A549 (cell line): ENCODE results near the gene BMERB1.

Source experiments
- BCL3 ChIP-seq: fragments of >200 bp; sonication (Bioruptor Twin); formaldehyde crosslinking; IDR thresholded peaks from 3 replicates; pipeline ENCODE4 v1.6.1; 2016
- CTCF ChIP-seq: fragments of >200 bp; sonication (Bioruptor Twin); formaldehyde crosslinking; IDR thresholded peaks from 3 replicates; pipeline ENCODE4 v1.5.1; 2016
- MAFK ChIP-seq: fragments of 450-650 bp; IDR thresholded peaks from 2 replicates; pipeline ENCODE4 v1.6.1; 2014; ENCODE audit not compliant: partially characterized antibody
- RNF2 ChIP-seq: fragments of 200-600 bp; sonication (generic); IDR thresholded peaks from 2 replicates; pipeline ENCODE4 v1.6.1; 2016; ENCODE audit warnings: low read depth, mild to moderate bottlenecking, antibody characterized with exemption, moderate library complexity, borderline replicate concordance
- SMC3 ChIP-seq: fragments of >200 bp; sonication (Bioruptor Twin); formaldehyde crosslinking; IDR thresholded peaks from 3 replicates; pipeline ENCODE4 v1.6.1; 2018; ENCODE audit warnings: inconsistent platforms
- ZSCAN20 ChIP-seq: fragments of 250-450 bp; sonication (Bioruptor Pico); IDR thresholded peaks from 2 replicates; pipeline ENCODE4 v1.8.0; 2022; ENCODE audit warnings: mild to moderate bottlenecking, moderate library complexity

- no peak for TF ChIP-seq RNF2
- TF ChIP-seq SMC3, result no peak
- no peak for TF ChIP-seq ZSCAN20 (CRISPR knock-in tag)
- no peak for TF ChIP-seq CTCF
- TF ChIP-seq MAFK, result no peak
- TF ChIP-seq BCL3, result no peak
These were observed 99.0 kb downstream of the BMERB1 start for GRCh38 chr16:15533386-15533785.
